Endodermal cell (in vitro differentiated cells): ENCODE measurements around the gene PRKCB. TPM values are rescaled to one million over a fixed set of nuclear protein-coding genes. Genes with fewer than 3 reads are reported as not detected.

ENCODE experiments used
- DNase-seq: peaks from one replicate; pipeline ENCODE4 v3.0.0-alpha.2; 2017
- H3K27ac ChIP-seq: 2 replicates; pipeline ENCODE4 v1.5.1; 2013; ENCODE audit warnings: mild to moderate bottlenecking, low read depth, low read length, moderate library complexity
- H3K27me3 ChIP-seq: 2 replicates; pipeline ENCODE4 v1.6.1; 2013; ENCODE audit warnings: mild to moderate bottlenecking, low read length, moderate library complexity; ENCODE audit not compliant: insufficient read depth, control insufficient read depth, poor library complexity, severe bottlenecking
- H3K36me3 ChIP-seq: 2 replicates; pipeline ENCODE4 v1.7.0; 2013; ENCODE audit warnings: mild to moderate bottlenecking, low read length, moderate library complexity; ENCODE audit not compliant: control insufficient read depth, insufficient read depth
- H3K4me1 ChIP-seq: one replicate; pipeline ENCODE4 v1.7.0; 2013; ENCODE audit warnings: low read length; ENCODE audit not compliant: control insufficient read depth, insufficient read depth
- H3K4me3 ChIP-seq: 2 replicates; pipeline ENCODE4 v1.5.1; 2013; ENCODE audit warnings: mild to moderate bottlenecking, low read length, moderate library complexity
- H3K9ac ChIP-seq: 2 replicates; pipeline ENCODE4 v1.6.1; 2013; ENCODE audit warnings: mild to moderate bottlenecking, low read length, moderate library complexity; ENCODE audit not compliant: poor library complexity, severe bottlenecking; ENCODE audit errors: extremely low read depth
- H3K9me3 ChIP-seq: 2 replicates; pipeline ENCODE4 v1.6.1; 2013; ENCODE audit warnings: mild to moderate bottlenecking, low read length, moderate library complexity; ENCODE audit not compliant: control insufficient read depth
- H3K27ac Mint-ChIP-seq: 2 replicates; pipeline ENCODE4 v1.8.0; 2020; ENCODE audit warnings: mixed read lengths
- H3K27me3 Mint-ChIP-seq: 2 replicates; pipeline ENCODE4 v1.8.0; 2021; ENCODE audit warnings: mild to moderate bottlenecking, mixed read lengths; ENCODE audit not compliant: insufficient read depth
- H3K36me3 Mint-ChIP-seq: 2 replicates; pipeline ENCODE4 v1.8.0; 2020; ENCODE audit warnings: low read depth, mixed read lengths
- H3K4me1 Mint-ChIP-seq: 2 replicates; pipeline ENCODE4 v1.8.0; 2020; ENCODE audit warnings: mixed read lengths
- H3K4me3 Mint-ChIP-seq: 2 replicates; pipeline ENCODE4 v1.8.0; 2020; ENCODE audit warnings: mild to moderate bottlenecking, moderate library complexity, mixed read lengths
- H3K9me3 Mint-ChIP-seq: 2 replicates; pipeline ENCODE4 v1.8.0; 2020; ENCODE audit warnings: mild to moderate bottlenecking, mixed read lengths
- WGBS, 2 experiments: methylation state at CpG; one replicate each; pipeline versions ENCODE4 v1.1.5 to v1.1.7; 2013; ENCODE audit warnings: missing lambda C conversion rate in 2 of 2, mixed read lengths in 1 of 2; ENCODE audit not compliant: insufficient coverage in 1 of 2, insufficient read length in 1 of 2; 5-methylcytosine and 5-hydroxymethylcytosine counted together
- total RNA-seq, 2 donors: library from RNA; stranded (reverse); fragmentation: NEBNext Ultra II Directional in 1 of 2; extraction: Animal tissue kit (Norgen Biotek cat#: 25700) in 1 of 2; gene quantifications; 2 replicates in 1 of 2; 3 replicates in 1 of 2; pipeline ENCODE4 v1.2.1, GENCODE V29; 2021
- TF ChIP-seq, protein P1 (sequence below): fragments of 200-600 bp; sonication (generic); conservative IDR thresholded peaks from 2 replicates; pipeline ENCODE4 v1.5.0; 2021; ENCODE audit warnings: antibody characterized with exemption, mild to moderate bottlenecking

PRKCB gene
- total RNA-seq, 2 donors from 2014 or later = 0.38 to 1.1 TPM

DNA sequence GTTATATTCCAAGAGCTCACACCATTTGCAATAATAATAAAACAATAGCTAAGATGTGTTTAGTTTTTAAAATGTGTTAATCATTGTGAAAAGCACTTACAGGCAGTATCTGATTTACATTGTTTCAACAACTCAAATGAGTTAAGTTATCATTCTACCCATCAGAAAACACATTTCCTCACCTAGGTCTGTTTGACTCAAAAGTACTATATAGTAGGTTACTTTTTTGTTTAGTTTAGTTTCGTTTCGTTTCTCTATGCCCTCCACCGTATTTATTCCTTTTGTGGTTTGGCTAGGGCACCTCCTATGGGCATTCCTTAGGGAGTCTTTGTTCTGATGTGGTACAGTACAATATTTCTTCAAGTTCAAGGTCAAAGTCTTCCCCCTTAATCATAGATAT lies 201.6 kb downstream of the PRKCB start:
- no peaks in the 10 kb centered on the region for H3K4me1 Mint-ChIP-seq
- H3K9me3 ChIP-seq = no peaks in the 10 kb centered on the region
- no peaks in the 10 kb centered on the region for H3K9me3 Mint-ChIP-seq
- no peak overlapping the region for H3K4me3 Mint-ChIP-seq
- peaks cover 22% of the 10 kb centered on the region for H3K27me3 Mint-ChIP-seq
- no peak overlapping the region for H3K4me3 ChIP-seq
- H3K4me1 ChIP-seq = no peaks in the 10 kb centered on the region
- no peak overlapping the region for H3K27ac Mint-ChIP-seq
- no peaks in the 10 kb centered on the region for H3K36me3 ChIP-seq
- no peak for DNase-seq
- H3K9ac ChIP-seq = no peak overlapping the region
- no peak overlapping the region for H3K27ac ChIP-seq
- no peaks in the 10 kb centered on the region for H3K27me3 ChIP-seq
- no peaks in the 10 kb centered on the region for H3K36me3 Mint-ChIP-seq
- WGBS, 2 experiments = 82% methylated on average over 3 of the region's 3 CpGs; no CpG with 5 or more reads in 1 of the 2 experiments
- TF ChIP-seq, protein P1, sequence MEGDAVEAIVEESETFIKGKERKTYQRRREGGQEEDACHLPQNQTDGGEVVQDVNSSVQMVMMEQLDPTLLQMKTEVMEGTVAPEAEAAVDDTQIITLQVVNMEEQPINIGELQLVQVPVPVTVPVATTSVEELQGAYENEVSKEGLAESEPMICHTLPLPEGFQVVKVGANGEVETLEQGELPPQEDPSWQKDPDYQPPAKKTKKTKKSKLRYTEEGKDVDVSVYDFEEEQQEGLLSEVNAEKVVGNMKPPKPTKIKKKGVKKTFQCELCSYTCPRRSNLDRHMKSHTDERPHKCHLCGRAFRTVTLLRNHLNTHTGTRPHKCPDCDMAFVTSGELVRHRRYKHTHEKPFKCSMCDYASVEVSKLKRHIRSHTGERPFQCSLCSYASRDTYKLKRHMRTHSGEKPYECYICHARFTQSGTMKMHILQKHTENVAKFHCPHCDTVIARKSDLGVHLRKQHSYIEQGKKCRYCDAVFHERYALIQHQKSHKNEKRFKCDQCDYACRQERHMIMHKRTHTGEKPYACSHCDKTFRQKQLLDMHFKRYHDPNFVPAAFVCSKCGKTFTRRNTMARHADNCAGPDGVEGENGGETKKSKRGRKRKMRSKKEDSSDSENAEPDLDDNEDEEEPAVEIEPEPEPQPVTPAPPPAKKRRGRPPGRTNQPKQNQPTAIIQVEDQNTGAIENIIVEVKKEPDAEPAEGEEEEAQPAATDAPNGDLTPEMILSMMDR = no peak

DNA sequence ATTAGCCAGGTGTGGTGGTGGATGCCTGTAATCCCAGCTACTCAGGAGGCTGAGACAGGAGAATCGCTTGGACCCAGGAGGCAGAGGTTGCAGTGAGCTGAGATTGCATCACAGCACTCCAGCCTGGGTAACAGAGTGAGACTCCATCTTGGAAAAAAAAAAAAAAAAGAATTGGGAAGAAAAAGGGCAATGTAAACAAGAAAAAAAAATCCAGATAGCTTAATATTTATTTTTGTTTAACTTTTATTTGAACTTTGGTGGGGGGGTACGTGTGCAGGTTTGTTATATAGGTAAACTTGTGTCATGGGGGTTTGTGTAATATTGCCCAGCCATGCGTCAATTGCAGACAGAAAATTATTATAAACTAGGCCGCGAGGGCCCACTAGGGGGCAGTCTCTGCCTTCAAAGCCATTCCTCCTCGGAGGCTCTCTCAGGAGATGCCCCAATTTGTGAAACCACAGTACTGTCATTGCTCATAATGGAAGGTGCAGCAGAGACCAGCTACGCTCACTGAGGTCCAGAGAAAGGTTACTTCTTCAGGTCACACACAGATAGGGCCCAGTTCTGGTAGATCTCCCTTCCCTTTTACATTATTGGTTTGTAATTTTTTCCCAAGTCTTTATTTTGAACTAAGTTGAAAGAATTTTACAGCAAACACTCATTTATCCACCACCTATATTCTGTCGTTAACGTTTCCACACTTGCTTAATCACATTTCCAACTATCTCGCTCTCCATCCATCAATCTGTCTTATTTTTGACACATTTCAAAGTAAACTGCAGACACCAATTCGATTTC lies 206.2 kb downstream of the PRKCB start:
- Mint-ChIP-seq H3K9me3 (no peaks in the 10 kb centered on the region), H3K36me3 (no peaks in the 10 kb centered on the region), H3K27me3 (peaks cover 10% of the 10 kb centered on the region), H3K4me3 (no peak overlapping the region), H3K4me1 (peaks cover 2% of the 10 kb centered on the region), H3K27ac (no peak overlapping the region)
- no peak overlapping the region for H3K9ac ChIP-seq
- DNase-seq = peak; percentile 91
- H3K36me3 ChIP-seq = no peaks in the 10 kb centered on the region
- no peaks in the 10 kb centered on the region for H3K27me3 ChIP-seq
- TF ChIP-seq, protein P1 = peak; percentile 93
- WGBS, 2 experiments = 38 to 41% methylated on average over 9 to 11 of the region's 11 CpGs
- no peak overlapping the region for H3K27ac ChIP-seq
- H3K4me3 ChIP-seq = no peak overlapping the region
- no peaks in the 10 kb centered on the region for H3K4me1 ChIP-seq
- no peaks in the 10 kb centered on the region for H3K9me3 ChIP-seq

- H3K27ac ChIP-seq = no peak overlapping the region
- no peak for DNase-seq
- Mint-ChIP-seq H3K27me3 (peaks cover 7% of the 10 kb centered on the region), H3K4me1 (peaks cover 2% of the 10 kb centered on the region), H3K4me3 (no peak overlapping the region), H3K27ac (no peak overlapping the region), H3K9me3 (no peaks in the 10 kb centered on the region), H3K36me3 (no peaks in the 10 kb centered on the region)
- WGBS, 2 experiments = 89% methylated on average over 2 of the region's 2 CpGs; no CpG with 5 or more reads in 1 of the 2 experiments
- no peaks in the 10 kb centered on the region for H3K27me3 ChIP-seq
- H3K4me3 ChIP-seq = no peak overlapping the region
- TF ChIP-seq, protein P1 = no peak
- no peak overlapping the region for H3K9ac ChIP-seq
- H3K9me3 ChIP-seq = no peaks in the 10 kb centered on the region
- no peaks in the 10 kb centered on the region for H3K4me1 ChIP-seq
- no peaks in the 10 kb centered on the region for H3K36me3 ChIP-seq
These were observed 208.7 kb downstream of the PRKCB start for GRCh38 chr16:24044467-24044866.
